Stimulated activated memory B cell treated with anti-CD40 and anti-IgM and Interleukin-4, amounts not matched to agents 10 μg/mL and 1 μg/mL and 100 μg/mL, for 72 hours (primary cell): ENCODE measurements around the gene PSMB8.

Source experiments
- ATAC-seq: fragments of 150-1000 bp; cut with Tn5 transposase; 2 replicates; pipeline ENCODE4 v1.10.0; 2021
- H3K27ac Mint-ChIP-seq: one replicate; pipeline ENCODE4 v1.8.0; 2022; ENCODE audit warnings: mild to moderate bottlenecking, mixed read lengths
- H3K27me3 Mint-ChIP-seq: one replicate; pipeline ENCODE4 v1.8.0; 2022; ENCODE audit warnings: mixed read lengths
- H3K36me3 Mint-ChIP-seq: one replicate; pipeline ENCODE4 v1.8.0; 2022; ENCODE audit warnings: mixed read lengths
- H3K4me1 Mint-ChIP-seq: one replicate; pipeline ENCODE4 v1.8.0; 2022; ENCODE audit warnings: mixed read lengths
- H3K4me3 Mint-ChIP-seq: one replicate; pipeline ENCODE4 v1.8.0; 2022; ENCODE audit warnings: mild to moderate bottlenecking, moderate library complexity, mixed read lengths
- H3K9me3 Mint-ChIP-seq: one replicate; pipeline ENCODE4 v1.8.0; 2022; ENCODE audit warnings: mixed read lengths

Gene PSMB8

DNA sequence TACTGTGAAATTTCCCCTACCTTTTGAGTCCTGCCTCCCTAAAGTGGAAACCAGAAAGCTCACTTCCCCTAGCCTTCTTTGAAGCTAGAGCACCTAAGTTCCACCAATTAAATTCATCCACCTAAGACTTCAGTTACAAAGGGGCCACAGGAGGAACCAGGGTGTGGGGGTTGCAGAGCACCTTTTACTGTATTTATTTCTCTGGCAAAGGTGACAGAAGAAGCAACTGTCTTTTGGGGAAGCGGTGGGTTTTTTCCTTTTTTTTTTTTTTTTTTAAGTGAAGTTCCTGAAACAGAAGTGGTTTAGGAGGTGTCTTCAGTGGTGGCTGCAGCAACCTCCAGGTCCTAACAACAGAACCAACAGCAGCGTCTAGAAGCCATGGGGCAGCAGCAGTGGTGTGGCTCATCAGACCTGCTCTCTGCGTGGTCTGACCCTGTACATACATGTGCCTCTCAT lies 23.2 kb upstream of the PSMB8 start:
- peaks cover 35% of the 10 kb centered on the region for H3K4me1 Mint-ChIP-seq
- peak; percentile 86 for ATAC-seq
- peak overlapping the region; percentile 89 for H3K27ac Mint-ChIP-seq
- peaks cover 6% of the 10 kb centered on the region for H3K36me3 Mint-ChIP-seq
- peak overlapping the region; percentile 67 for H3K4me3 Mint-ChIP-seq
- H3K27me3 Mint-ChIP-seq: no peaks in the 10 kb centered on the region
- H3K9me3 Mint-ChIP-seq: no peaks in the 10 kb centered on the region

DNA sequence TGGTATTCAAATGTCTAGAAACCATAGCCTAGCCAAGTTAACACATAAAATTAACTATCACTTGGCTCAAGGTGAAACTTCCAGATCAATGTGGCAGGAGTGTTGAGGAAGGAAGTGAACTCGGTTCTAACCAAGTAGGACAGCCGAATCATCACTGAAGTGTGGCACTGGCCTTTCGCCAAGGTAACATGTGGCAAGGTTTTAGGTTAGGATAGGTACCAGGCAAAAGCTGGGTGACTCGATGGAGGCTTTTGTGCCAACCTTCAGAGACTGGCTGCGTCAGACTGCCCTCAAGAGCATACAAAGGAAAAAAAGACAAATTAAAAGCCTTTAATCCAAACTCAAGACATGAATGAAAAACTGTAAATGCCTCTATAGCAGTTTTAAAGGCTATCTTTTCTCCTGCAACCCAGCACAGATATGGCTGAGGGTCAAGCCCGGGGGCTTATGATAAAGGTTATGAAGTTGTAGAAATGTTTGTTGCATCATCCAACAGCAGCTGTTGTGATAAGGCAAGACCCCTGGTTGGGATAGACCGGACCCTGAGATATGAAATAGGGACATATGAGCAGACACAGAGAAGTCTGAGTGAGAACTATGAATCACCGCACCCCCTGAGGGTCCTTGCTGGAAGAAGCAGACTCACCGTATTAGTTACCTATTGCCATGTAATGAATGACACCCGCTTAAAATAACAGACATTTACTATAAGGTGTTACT lies 22.0 kb upstream of the PSMB8 start:
- Mint-ChIP-seq H3K4me1 (peaks cover 40% of the 10 kb centered on the region), H3K27ac (peak overlapping the region; percentile 64), H3K36me3 (peaks cover 11% of the 10 kb centered on the region), H3K4me3 (no peak overlapping the region), H3K9me3 (no peaks in the 10 kb centered on the region), H3K27me3 (no peaks in the 10 kb centered on the region)
- ATAC-seq: no peak

DNA sequence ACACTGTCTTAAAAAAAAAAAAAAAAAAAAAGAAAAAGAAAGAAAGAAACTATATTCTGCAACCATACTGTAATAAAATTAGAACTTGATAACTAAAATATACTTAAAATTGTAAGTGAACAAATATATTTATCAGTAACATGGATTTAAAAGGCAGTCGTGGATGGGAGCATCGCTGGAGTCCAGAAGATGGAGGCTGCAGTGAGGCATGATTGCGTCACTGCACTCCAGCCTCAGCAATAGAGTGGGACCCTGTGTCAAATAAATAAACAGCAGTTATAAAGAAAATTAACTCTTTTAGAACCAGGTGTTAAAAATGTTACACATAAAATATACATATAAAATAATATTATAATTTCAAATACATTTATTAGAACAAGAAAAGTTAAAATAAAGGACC lies 18.9 kb upstream of the PSMB8 start:
- ATAC-seq: no peak
- peak overlapping the region; percentile 8 for H3K27ac Mint-ChIP-seq
- peaks cover 38% of the 10 kb centered on the region for H3K36me3 Mint-ChIP-seq
- no peaks in the 10 kb centered on the region for H3K27me3 Mint-ChIP-seq
- H3K4me1 Mint-ChIP-seq: peaks cover 52% of the 10 kb centered on the region
- no peaks in the 10 kb centered on the region for H3K9me3 Mint-ChIP-seq
- no peak overlapping the region for H3K4me3 Mint-ChIP-seq

DNA sequence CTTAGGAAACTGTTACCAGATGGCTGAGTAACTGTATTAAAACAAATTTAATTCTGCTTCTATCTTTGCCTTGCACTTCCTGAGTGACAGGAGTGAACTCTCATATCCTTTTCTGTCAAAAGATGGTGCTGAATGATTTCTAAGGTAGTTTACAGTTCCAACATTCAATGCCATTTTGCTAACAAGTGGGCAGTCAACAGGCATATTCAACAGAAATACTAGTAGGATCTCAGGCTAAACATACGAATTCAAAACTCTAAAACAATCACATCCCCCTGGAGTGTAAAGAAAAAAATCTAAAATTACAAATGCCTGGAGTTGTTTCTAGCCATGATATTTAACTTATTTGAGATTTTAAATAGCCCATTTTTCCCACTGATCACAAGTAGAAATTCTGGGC lies 16.8 kb upstream of the PSMB8 start:
- H3K4me1 Mint-ChIP-seq: peaks cover 46% of the 10 kb centered on the region
- H3K27me3 Mint-ChIP-seq: no peaks in the 10 kb centered on the region
- H3K9me3 Mint-ChIP-seq: no peaks in the 10 kb centered on the region
- H3K36me3 Mint-ChIP-seq: peaks cover 53% of the 10 kb centered on the region
- H3K27ac Mint-ChIP-seq: peak overlapping the region; percentile 8
- ATAC-seq: no peak
- no peak overlapping the region for H3K4me3 Mint-ChIP-seq

DNA sequence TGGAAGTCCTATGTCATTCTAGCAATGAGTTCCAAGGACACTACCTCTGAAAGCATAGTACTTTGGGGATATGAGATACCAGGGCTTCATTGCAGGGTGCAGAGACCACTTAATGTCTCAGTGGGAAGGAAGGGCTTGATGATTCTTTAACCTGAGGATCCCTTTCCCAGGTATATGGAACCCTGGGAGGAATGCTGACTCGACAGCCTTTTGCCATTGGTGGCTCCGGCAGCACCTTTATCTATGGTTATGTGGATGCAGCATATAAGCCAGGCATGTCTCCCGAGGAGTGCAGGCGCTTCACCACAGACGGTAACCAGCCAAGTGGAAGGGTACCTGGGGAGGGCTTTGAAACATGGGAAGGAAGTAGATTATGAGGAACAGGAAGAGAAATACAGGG lies 14.3 kb upstream of the PSMB8 start:
- no peak for ATAC-seq
- H3K27me3 Mint-ChIP-seq: no peaks in the 10 kb centered on the region
- H3K9me3 Mint-ChIP-seq: no peaks in the 10 kb centered on the region
- peak overlapping the region; percentile 66 for H3K27ac Mint-ChIP-seq
- peaks cover 50% of the 10 kb centered on the region for H3K4me1 Mint-ChIP-seq
- H3K4me3 Mint-ChIP-seq: no peak overlapping the region
- H3K36me3 Mint-ChIP-seq: peaks cover 59% of the 10 kb centered on the region

DNA sequence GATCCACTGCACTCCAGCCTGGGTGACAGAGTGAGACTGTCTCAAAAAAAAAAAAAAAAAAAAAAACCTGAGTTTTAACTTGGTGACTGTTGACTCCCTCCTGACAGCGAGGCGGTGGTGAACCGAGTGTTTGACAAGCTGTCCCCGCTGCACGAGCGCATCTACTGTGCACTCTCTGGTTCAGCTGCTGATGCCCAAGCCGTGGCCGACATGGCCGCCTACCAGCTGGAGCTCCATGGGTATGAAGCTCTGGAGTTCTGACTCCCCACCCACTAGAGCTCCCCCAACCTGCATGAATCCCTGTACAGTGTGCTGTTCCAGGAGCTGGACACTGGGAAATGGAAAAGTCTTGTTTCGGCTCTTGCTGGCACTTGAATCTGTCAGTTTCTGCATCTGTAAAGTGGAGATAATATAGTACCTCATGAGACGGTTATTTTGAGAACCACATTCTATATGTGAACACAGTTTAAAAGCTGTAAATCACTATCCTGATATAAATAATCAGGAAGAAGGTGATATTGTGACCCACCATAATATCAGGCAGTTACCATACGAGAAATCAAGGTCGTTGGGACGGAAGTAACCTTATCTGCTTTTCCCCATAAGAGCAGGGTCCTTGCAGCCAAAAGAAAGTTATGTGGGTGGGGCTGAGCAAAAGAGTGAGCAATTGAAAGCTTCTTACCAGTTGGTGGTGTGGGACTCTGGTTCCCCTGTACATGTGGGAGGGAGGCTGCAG lies 13.5 kb upstream of the PSMB8 start:
- ATAC-seq: no peak
- Mint-ChIP-seq H3K27ac (peak overlapping the region; percentile 66), H3K9me3 (no peaks in the 10 kb centered on the region), H3K36me3 (peaks cover 56% of the 10 kb centered on the region), H3K27me3 (no peaks in the 10 kb centered on the region), H3K4me3 (no peak overlapping the region), H3K4me1 (peaks cover 50% of the 10 kb centered on the region)

DNA sequence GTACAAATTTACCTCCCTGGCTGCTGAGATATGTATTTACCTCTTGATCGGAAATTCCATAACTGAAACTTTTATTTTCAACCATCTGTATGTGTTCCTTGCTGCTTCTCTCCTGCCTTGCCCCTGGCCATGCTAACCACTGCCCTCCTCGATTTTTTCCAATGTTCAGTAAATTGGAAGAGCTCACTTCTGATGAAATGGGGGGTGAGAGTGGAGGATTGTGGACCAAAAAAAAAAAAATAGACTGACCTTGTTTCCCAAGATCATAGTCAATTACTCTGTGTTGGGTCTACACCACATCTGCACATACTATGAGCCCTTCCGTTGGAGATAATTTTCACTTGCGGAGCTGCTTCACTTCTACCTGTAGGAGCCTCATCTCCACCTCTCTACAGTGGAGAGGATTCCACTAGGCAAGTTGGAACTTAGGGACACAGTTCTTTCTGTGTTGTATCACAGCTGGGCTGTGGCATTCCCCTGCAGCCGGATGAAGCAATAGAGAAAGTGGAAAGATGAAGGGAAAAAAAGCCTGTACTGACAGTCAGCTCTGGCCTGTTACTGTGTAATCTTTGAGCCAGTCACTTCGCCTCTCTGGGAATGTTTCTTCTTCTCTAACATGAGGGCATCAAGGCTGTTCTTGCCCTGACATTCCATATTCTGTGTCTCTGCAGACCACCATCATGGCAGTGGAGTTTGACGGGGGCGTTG lies 11.8 kb upstream of the PSMB8 start:
- Mint-ChIP-seq H3K36me3 (peaks cover 66% of the 10 kb centered on the region), H3K27me3 (no peaks in the 10 kb centered on the region), H3K27ac (peak overlapping the region; percentile 95), H3K4me3 (peak overlapping the region; percentile 95), H3K4me1 (peaks cover 58% of the 10 kb centered on the region), H3K9me3 (no peaks in the 10 kb centered on the region)
- ATAC-seq: no peak

DNA sequence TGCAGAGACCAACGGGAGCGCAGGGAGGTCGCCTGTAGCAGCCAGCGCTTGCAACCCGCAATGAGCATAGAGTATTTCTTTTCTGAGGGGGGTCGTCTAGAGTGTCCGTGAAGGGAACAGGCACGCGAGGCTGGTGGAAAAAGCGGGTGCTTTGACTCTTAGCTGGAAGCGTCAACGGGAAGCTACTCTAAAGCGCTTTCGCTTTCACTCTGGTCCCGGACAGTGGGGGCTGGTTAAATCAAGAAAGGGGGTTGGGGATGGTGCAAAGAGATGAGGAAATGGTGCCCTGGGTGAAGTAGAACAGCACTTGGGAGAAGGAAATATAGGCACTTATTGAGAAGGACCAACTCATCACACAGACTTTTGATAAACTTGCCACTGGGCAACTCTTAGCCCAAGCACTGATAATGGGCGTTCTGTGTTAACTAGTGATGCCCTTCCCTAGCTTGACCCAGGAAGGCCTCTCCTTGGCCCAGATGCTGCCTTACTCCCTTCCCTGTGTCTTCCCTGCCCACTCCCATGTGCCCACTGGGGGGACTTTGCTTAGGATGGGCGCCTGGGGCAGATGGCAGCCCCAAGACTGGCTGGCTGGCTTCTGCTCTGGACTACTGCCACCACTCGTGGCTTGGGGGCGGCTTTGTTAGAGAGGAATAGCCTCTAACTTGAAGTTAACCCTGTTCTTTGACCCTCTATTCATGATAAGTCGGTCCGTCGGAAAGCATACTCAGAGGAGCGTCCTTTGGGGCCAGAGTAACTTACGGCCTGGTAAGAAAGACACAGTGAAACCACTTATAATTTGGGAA lies 10.7 kb upstream of the PSMB8 start:
- H3K4me3 Mint-ChIP-seq: peak overlapping the region; percentile 95
- ATAC-seq: peak; percentile 54
- H3K9me3 Mint-ChIP-seq: no peaks in the 10 kb centered on the region
- H3K36me3 Mint-ChIP-seq: peaks cover 68% of the 10 kb centered on the region
- peak overlapping the region; percentile 95 for H3K27ac Mint-ChIP-seq
- no peaks in the 10 kb centered on the region for H3K27me3 Mint-ChIP-seq
- peaks cover 62% of the 10 kb centered on the region for H3K4me1 Mint-ChIP-seq

DNA sequence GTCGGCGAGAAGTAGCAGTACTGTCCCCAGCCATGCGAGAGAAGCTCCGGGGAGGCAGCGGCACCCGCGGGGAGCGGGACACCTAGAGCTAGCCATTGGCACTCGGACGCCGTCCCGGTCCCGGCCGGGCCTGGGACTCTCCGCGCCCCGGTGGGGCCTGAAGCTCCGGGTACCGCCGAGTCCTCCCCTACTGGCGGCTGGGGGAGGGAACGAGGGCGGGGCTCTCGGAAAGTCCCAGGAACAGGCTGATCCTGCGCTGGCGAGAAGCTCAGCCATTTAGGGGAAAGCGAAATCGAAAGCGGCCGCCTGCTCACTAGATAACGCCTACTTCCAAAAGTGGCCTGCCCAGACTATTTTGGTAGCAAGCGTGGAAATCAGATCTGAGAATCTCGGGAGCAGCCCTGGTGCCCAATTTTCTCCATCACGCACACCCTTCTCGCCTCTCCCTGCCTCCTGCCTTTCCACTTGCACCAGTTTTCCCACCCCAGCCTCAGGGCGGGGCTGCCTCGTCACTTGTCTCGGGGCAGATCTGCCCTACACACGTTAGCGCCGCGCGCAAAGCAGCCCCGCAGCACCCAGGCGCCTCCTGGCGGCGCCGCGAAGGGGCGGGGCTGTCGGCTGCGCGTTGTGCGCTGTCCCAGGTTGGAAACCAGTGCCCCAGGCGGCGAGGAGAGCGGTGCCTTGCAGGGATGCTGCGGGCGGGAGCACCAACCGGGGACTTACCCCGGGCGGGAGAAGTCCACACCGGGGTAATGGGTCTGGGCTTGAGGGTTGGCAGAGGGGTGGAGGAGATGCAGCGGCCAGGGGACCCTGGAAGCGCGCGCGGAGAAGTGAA lies 9.9 kb upstream of the PSMB8 start, which contains the start of the genes PSMB9 and TAP1:
Gene PSMB9 (plus strand): TSS at position 652 of the 835 bp plus-strand sequence. CDS start 38 bp downstream, at position 690.
Gene TAP1 (minus strand): TSS at position 164 of the 835 bp plus-strand sequence. CDS start 68 bp downstream, at position 96.
- no peaks in the 10 kb centered on the region for H3K27me3 Mint-ChIP-seq
- peaks cover 65% of the 10 kb centered on the region for H3K36me3 Mint-ChIP-seq
- peaks cover 65% of the 10 kb centered on the region for H3K4me1 Mint-ChIP-seq
- peak within 1 kb of the TSS; percentile 95 for H3K27ac Mint-ChIP-seq
- no peaks in the 10 kb centered on the region for H3K9me3 Mint-ChIP-seq
- peak within 1 kb of the TSS; percentile 95 for H3K4me3 Mint-ChIP-seq
- ATAC-seq: peak; percentile 95

DNA sequence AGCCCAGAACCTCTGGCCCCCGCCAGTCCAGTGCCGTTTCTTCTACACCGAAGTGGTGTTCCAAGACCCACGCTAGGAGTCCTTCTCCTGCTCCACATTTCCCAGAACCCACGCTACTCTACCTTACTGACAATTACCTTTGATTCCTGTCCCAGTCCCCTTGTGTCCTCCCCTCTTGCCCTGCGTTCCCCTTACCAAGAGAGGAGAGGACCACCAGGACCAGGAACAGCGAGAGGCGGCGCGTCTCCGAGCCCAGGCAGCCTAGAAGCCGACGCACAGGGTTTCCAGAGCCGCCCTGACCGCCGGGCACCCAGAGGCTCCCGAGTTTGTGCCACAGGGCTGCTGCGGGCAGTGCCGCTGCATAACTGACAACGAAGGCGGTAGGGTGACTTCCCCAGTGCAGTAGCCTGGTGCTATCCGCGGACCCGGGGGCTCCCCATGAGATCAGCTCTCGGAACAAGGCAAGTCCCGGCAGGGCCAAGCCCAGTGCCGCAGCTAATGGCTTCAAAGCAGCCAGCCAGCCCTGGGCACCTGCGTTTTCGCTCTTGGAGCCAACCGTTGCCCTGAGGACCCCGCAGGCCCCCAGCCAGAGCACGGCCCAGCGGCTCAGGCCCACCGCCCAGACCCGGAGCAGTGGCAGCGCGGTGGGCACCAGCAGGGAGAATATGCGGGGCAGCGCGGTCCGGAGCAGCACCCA lies 9.1 kb upstream of the PSMB8 start:
- peak overlapping the region; percentile 95 for H3K27ac Mint-ChIP-seq
- ATAC-seq: peak; percentile 67
- H3K36me3 Mint-ChIP-seq: peaks cover 65% of the 10 kb centered on the region
- no peaks in the 10 kb centered on the region for H3K9me3 Mint-ChIP-seq
- H3K4me1 Mint-ChIP-seq: peaks cover 65% of the 10 kb centered on the region
- H3K27me3 Mint-ChIP-seq: no peaks in the 10 kb centered on the region
- H3K4me3 Mint-ChIP-seq: peak overlapping the region; percentile 95

DNA sequence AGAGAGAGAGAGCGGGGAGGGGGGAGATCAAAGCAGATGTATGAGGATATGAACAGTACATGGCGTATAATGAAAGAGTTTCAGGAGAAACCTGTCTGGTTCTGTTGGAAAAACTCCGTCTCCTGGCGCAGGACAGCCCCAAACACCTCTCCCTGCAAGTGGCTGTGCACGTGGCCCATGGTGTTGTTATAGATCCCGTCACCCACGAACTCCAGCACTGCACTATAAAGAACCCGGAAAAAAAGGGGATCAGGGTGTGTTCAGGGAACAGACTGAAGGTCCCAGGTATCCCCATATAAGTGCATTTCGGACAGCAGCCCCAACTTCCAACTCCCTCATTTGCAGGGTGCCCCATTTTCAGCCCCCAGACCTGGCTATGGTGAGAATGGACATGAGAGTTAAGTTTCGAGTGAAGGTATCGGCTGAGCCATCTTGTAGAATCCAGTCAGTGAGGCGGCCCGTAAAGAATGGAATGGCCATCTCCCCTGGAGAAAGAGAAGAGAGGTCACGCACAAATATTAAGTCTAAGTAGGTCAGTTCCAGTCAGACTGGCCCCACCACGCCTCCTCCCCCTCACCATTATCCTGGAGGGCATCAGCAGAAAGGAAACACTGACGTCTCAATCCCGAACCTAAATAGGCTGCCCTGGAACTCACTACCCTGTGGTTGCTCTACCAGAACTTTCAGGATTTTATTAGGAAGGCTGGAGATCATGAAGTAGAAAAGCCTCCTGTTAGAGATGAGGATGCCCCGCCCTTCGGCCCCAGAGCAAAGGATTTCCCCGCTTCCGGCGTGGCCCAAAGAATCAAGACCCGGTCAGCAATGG lies 8.4 kb upstream of the PSMB8 start:
- peak overlapping the region; percentile 95 for H3K4me3 Mint-ChIP-seq
- peaks cover 65% of the 10 kb centered on the region for H3K4me1 Mint-ChIP-seq
- peaks cover 67% of the 10 kb centered on the region for H3K36me3 Mint-ChIP-seq
- no peaks in the 10 kb centered on the region for H3K27me3 Mint-ChIP-seq
- peak overlapping the region; percentile 95 for H3K27ac Mint-ChIP-seq
- H3K9me3 Mint-ChIP-seq: no peaks in the 10 kb centered on the region
- ATAC-seq: no peak

DNA sequence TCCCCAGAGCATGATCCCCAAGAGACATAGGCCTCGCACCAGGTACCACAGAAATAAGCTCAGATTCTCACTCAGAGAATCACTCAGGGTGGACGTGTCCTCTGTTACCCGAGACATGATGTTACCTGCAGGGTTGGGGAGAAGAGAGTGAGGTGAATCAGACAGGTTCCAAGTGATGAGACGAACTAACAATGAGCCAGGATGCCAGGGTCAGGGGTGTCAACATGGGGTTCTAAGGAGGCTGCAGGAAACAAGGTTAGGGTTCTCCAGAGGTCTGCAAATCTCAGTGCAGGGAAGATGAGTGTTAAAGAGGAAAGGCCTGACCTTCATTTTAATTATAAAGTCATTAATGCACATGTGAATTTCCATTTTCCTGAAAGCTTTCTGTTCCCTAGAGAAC lies 7.2 kb upstream of the PSMB8 start:
- H3K36me3 Mint-ChIP-seq: peaks cover 69% of the 10 kb centered on the region
- no peak for ATAC-seq
- peak overlapping the region; percentile 95 for H3K4me3 Mint-ChIP-seq
- peak overlapping the region; percentile 95 for H3K27ac Mint-ChIP-seq
- H3K4me1 Mint-ChIP-seq: peaks cover 69% of the 10 kb centered on the region
- no peaks in the 10 kb centered on the region for H3K9me3 Mint-ChIP-seq
- H3K27me3 Mint-ChIP-seq: no peaks in the 10 kb centered on the region

DNA sequence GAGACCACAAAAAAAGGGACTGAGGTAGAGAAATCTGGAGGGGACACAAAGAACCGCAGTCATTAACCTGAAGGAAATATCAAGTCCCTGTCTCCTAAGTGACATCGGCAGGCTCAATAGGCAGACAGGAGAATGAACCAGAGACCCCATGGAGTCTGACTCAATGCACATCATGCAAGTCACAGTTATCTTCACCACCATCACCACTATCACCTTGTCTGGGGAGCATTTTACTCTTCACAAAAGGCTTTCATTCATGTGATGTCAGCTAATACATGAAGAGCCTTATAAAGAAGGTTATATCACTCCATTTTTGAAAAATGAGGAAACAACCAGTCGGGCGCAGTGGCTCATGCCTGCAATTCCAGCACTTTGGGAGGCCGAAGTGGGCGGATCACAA lies 5.3 kb upstream of the PSMB8 start:
- Mint-ChIP-seq H3K27me3 (no peaks in the 10 kb centered on the region), H3K27ac (peak overlapping the region; percentile 100), H3K36me3 (peaks cover 77% of the 10 kb centered on the region), H3K9me3 (no peaks in the 10 kb centered on the region), H3K4me1 (peaks cover 61% of the 10 kb centered on the region), H3K4me3 (no peak overlapping the region)
- ATAC-seq: no peak
